ENCODE measurements around the gene SCCPDH.

Gene SCCPDH

GRCh38 chr1:246797597-246797996, 73.4 kb downstream of the SCCPDH start:
- H3K9me3 ChIP-seq (ENCODE audit: severe bottlenecking): no peaks in the 10 kb centered on the region
- H3K4me3 ChIP-seq (ENCODE audit: severe bottlenecking): no peak overlapping the region
- DNase-seq (ENCODE audit: low spot score): no peak
- no peak for ATAC-seq (ENCODE audit: low read depth)
- H3K4me1 ChIP-seq (ENCODE audit: insufficient read depth, poor library complexity, severe bottlenecking): peaks cover 7% of the 10 kb centered on the region
- H3K36me3 ChIP-seq (ENCODE audit: low read depth): no peaks in the 10 kb centered on the region
- no peaks in the 10 kb centered on the region for H3K27me3 ChIP-seq (ENCODE audit: insufficient read depth, poor library complexity, severe bottlenecking)
- H3K27ac ChIP-seq (ENCODE audit: poor library complexity, severe bottlenecking): no peak overlapping the region
- no peak for TF ChIP-seq CTCF (IDR thresholded peaks at IDR 0.05; ENCODE audit: poor library complexity, severe bottlenecking)

- no peak for TF ChIP-seq CTCF (IDR thresholded peaks at IDR 0.05; ENCODE audit: poor library complexity, severe bottlenecking)
- no peaks in the 10 kb centered on the region for H3K36me3 ChIP-seq (ENCODE audit: low read depth)
- H3K27ac ChIP-seq (ENCODE audit: poor library complexity, severe bottlenecking): no peak overlapping the region
- H3K9me3 ChIP-seq (ENCODE audit: severe bottlenecking): no peaks in the 10 kb centered on the region
- ATAC-seq (ENCODE audit: low read depth): no peak
- H3K4me3 ChIP-seq (ENCODE audit: severe bottlenecking): no peak overlapping the region
- no peak for DNase-seq (ENCODE audit: low spot score)
- H3K27me3 ChIP-seq (ENCODE audit: insufficient read depth, poor library complexity, severe bottlenecking): no peaks in the 10 kb centered on the region
- peaks cover 7% of the 10 kb centered on the region for H3K4me1 ChIP-seq (ENCODE audit: insufficient read depth, poor library complexity, severe bottlenecking)
Measured at GRCh38 chr1:246798107-246798506, 73.9 kb downstream of the SCCPDH start.

- no peak for DNase-seq (ENCODE audit: low spot score)
- no peak overlapping the region for H3K27ac ChIP-seq (ENCODE audit: poor library complexity, severe bottlenecking)
- peaks cover 7% of the 10 kb centered on the region for H3K4me1 ChIP-seq (ENCODE audit: insufficient read depth, poor library complexity, severe bottlenecking)
- no peak for TF ChIP-seq CTCF (IDR thresholded peaks at IDR 0.05; ENCODE audit: poor library complexity, severe bottlenecking)
- H3K9me3 ChIP-seq (ENCODE audit: severe bottlenecking): no peaks in the 10 kb centered on the region
- H3K36me3 ChIP-seq (ENCODE audit: low read depth): no peaks in the 10 kb centered on the region
- H3K4me3 ChIP-seq (ENCODE audit: severe bottlenecking): no peak overlapping the region
- no peaks in the 10 kb centered on the region for H3K27me3 ChIP-seq (ENCODE audit: insufficient read depth, poor library complexity, severe bottlenecking)
- no peak for ATAC-seq (ENCODE audit: low read depth)
Measured at GRCh38 chr1:246798606-246799496, 74.6 kb downstream of the SCCPDH start.

- no peaks in the 10 kb centered on the region for H3K36me3 ChIP-seq (ENCODE audit: low read depth)
- H3K9me3 ChIP-seq (ENCODE audit: severe bottlenecking): no peaks in the 10 kb centered on the region
- H3K27me3 ChIP-seq (ENCODE audit: insufficient read depth, poor library complexity, severe bottlenecking): no peaks in the 10 kb centered on the region
- ATAC-seq (ENCODE audit: low read depth) (no peak), DNase-seq (ENCODE audit: low spot score) (no peak)
- no peak overlapping the region for H3K4me3 ChIP-seq (ENCODE audit: severe bottlenecking)
- H3K4me1 ChIP-seq (ENCODE audit: insufficient read depth, poor library complexity, severe bottlenecking): no peaks in the 10 kb centered on the region
- H3K27ac ChIP-seq (ENCODE audit: poor library complexity, severe bottlenecking): no peak overlapping the region
- no peak for TF ChIP-seq CTCF (IDR thresholded peaks at IDR 0.05; ENCODE audit: poor library complexity, severe bottlenecking)
Measured at GRCh38 chr1:246800356-246800755, 76.1 kb downstream of the SCCPDH start.

- DNase-seq (ENCODE audit: low spot score): no peak
- Histone ChIP-seq H3K36me3 (ENCODE audit: low read depth) (no peaks in the 10 kb centered on the region), H3K4me1 (ENCODE audit: insufficient read depth, poor library complexity, severe bottlenecking) (no peaks in the 10 kb centered on the region), H3K27ac (ENCODE audit: poor library complexity, severe bottlenecking) (no peak overlapping the region), H3K4me3 (ENCODE audit: severe bottlenecking) (no peak overlapping the region), H3K9me3 (ENCODE audit: severe bottlenecking) (no peaks in the 10 kb centered on the region), H3K27me3 (ENCODE audit: insufficient read depth, poor library complexity, severe bottlenecking) (no peaks in the 10 kb centered on the region)
- TF ChIP-seq CTCF (IDR thresholded peaks at IDR 0.05; ENCODE audit: poor library complexity, severe bottlenecking): no peak
- ATAC-seq (ENCODE audit: low read depth): no peak
Measured at GRCh38 chr1:246800756-246801155, 76.5 kb downstream of the SCCPDH start.

Measured in RWPE2 (cell line).